ENCODE results near the gene NUDT22. TPM values are rescaled to one million over a fixed set of nuclear protein-coding genes. Genes with fewer than 3 reads are reported as not detected.

NUDT22 gene
- total RNA-seq, 1 donor from 2014 or later, result 35.6 TPM

- H3K27ac Mint-ChIP-seq, result peak within 1 kb of the TSS; percentile 100
- peaks cover 23% of the 10 kb centered on the region for H3K4me1 Mint-ChIP-seq
- no peaks in the 10 kb centered on the region for H3K27me3 Mint-ChIP-seq (ENCODE audit: low read depth)
- H3K9me3 Mint-ChIP-seq, result no peaks in the 10 kb centered on the region
- DNase-seq (ENCODE audit: low spot score in 2 of 2, unreplicated experiment in 2 of 2), result peak; percentile 97 to 98
- no peak for TF ChIP-seq CTCF (IDR thresholded peaks at IDR 0.05; ENCODE audit: unreplicated experiment)
- peak within 1 kb of the TSS; percentile 90 for H3K4me3 Mint-ChIP-seq
- peaks cover 3% of the 10 kb centered on the region for H3K36me3 Mint-ChIP-seq
These were observed 14.6 kb downstream of the NUDT22 start, which contains the start of gene FKBP2 for GRCh38 chr11:64240435-64241240. TSS of gene FKBP2 (plus strand) at chr11:64241095. CDS start at chr11:64242388, 1,293 bp downstream.

- peak in 1 of 2 experiments; percentile 100 for DNase-seq (ENCODE audit: low spot score in 2 of 2, unreplicated experiment in 2 of 2)
- peaks cover 26% of the 10 kb centered on the region for H3K4me1 Mint-ChIP-seq
- peaks cover 3% of the 10 kb centered on the region for H3K36me3 Mint-ChIP-seq
- TF ChIP-seq CTCF (IDR thresholded peaks at IDR 0.05; ENCODE audit: unreplicated experiment), result no peak
- no peaks in the 10 kb centered on the region for H3K9me3 Mint-ChIP-seq
- no peaks in the 10 kb centered on the region for H3K27me3 Mint-ChIP-seq (ENCODE audit: low read depth)
- H3K27ac Mint-ChIP-seq, result peak overlapping the region; percentile 100
- H3K4me3 Mint-ChIP-seq, result peak overlapping the region; percentile 90
These were observed 15.1 kb downstream of the NUDT22 start for GRCh38 chr11:64241241-64241490.

DNA sequence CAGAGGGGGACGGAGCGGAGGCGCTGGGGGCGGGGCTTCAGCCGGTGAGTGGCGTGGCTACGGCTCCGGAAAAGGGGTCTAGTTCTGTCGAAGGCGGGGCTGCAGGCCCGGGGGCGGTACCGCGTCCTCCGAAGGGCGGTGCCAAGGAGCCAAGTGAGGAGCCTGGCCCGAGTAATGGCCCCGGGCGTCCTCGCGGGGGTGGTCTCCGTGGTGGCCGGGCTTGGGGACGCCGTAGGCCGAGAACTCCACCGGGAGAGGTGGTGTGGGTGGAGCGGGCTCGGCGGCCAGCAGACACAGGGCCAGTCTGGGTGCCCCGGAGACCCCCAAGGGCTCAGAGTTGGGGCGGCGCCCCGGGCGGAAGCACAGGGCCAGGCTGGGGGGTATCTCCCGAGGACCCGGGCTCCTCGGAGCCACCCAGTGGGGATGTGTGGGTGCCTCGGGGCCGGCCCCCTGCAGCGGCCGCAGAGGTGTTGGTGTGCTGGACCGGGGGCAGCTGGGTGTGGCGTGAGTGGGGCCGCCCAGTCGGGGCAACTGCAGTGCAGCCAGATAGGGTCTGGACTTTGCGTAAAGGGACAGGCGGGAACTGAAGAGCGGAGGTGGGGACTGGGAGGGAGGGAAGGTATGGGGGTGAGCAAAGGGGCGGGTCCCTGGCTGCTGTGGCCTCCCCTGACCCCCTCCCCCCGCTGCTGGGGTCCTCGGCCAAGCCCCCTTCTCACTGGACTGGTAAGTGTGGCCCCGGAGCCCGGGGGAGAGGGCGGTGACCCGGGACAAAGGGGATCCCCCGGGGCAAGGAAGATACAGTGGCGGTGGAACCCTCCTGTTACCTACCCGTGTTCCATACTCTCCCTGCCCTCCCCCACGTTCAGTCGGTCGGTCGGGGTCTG lies 15.7 kb downstream of the NUDT22 start:
- Mint-ChIP-seq H3K27ac (peak overlapping the region; percentile 100), H3K36me3 (peaks cover 3% of the 10 kb centered on the region), H3K9me3 (no peaks in the 10 kb centered on the region), H3K4me3 (peak overlapping the region; percentile 90), H3K4me1 (peaks cover 26% of the 10 kb centered on the region), H3K27me3 (ENCODE audit: low read depth) (no peaks in the 10 kb centered on the region)
- peak; percentile 48 to 100 for DNase-seq (ENCODE audit: low spot score in 2 of 2, unreplicated experiment in 2 of 2)
- no peak for TF ChIP-seq CTCF (IDR thresholded peaks at IDR 0.05; ENCODE audit: unreplicated experiment)

DNA sequence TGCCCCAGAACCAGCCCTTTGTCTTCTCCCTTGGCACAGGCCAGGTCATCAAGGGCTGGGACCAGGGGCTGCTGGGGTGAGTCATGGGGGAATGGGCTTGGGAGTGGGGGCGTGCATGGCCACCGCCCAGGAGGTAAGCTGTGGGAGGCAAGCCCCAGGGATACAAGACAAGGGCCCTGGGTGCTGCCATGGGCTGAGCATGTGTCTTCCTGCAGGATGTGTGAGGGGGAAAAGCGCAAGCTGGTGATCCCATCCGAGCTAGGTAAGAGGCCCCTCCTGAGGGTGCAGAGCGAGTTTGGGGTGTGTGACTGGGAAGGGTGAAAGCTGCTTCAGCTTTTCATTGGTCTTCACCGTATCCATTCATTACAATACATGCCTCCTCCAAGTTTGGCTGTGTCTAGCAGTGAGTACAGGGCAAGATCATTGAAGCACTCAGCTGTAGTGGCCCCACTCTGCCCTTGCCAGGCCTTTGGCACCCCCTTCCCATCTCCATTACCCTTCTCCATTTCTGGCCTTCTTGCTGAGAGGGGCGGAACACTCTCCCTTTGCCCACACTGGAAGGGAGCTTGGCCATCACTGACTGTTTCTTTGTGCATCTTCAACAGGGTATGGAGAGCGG lies 17.3 kb downstream of the NUDT22 start:
- H3K4me1 Mint-ChIP-seq, result peaks cover 33% of the 10 kb centered on the region
- no peaks in the 10 kb centered on the region for H3K27me3 Mint-ChIP-seq (ENCODE audit: low read depth)
- H3K4me3 Mint-ChIP-seq, result peak overlapping the region; percentile 90
- DNase-seq (ENCODE audit: low spot score in 2 of 2, unreplicated experiment in 2 of 2), result no peak
- peak overlapping the region; percentile 36 for H3K27ac Mint-ChIP-seq
- H3K9me3 Mint-ChIP-seq, result no peaks in the 10 kb centered on the region
- H3K36me3 Mint-ChIP-seq, result no peaks in the 10 kb centered on the region
- TF ChIP-seq CTCF (IDR thresholded peaks at IDR 0.05; ENCODE audit: unreplicated experiment), result no peak

DNA sequence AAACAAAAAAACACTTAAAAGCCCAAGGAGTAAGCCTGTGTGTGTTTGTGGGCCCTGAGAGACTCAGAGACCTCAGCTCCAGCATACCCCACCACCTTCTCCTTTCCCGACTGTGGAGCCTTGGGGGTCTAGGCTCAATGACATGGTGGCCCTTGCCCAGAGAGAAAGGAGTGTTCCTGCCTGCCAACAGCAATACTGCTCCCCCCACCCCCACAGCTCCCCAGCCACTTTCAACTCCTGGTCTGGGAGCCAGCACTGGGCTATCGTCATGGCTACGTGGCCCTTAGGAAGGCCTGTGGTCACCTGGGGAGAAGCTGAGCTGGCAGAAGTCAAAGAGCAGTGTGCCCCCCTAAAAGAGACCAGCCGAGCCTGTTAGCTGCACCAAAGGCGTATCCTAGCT lies 18.0 kb downstream of the NUDT22 start:
- H3K27ac Mint-ChIP-seq, result no peak overlapping the region
- DNase-seq (ENCODE audit: low spot score in 2 of 2, unreplicated experiment in 2 of 2), result no peak

More for the DNA sequence above, 18.0 kb downstream of the NUDT22 start:
- H3K4me3 Mint-ChIP-seq, result peak overlapping the region; percentile 90
- H3K27me3 Mint-ChIP-seq (ENCODE audit: low read depth), result no peaks in the 10 kb centered on the region
- H3K9me3 Mint-ChIP-seq, result no peaks in the 10 kb centered on the region
- no peak for TF ChIP-seq CTCF (IDR thresholded peaks at IDR 0.05; ENCODE audit: unreplicated experiment)
- peaks cover 33% of the 10 kb centered on the region for H3K4me1 Mint-ChIP-seq
- H3K36me3 Mint-ChIP-seq, result no peaks in the 10 kb centered on the region
